K562 (cell line): Measurements from ENCODE around the gene UNC119. TPM values are rescaled to one million over a fixed set of nuclear protein-coding genes. Genes with fewer than 3 reads are reported as not detected.

ENCODE experiments used
- CREB3 ChIP-seq: fragments of 450-650 bp; conservative IDR thresholded peaks from 2 replicates; pipeline ENCODE4 v1.6.1; 2016; ENCODE audit warnings: missing genetic modification characterization, low read depth, mild to moderate bottlenecking, missing compliant biosample characterization, moderate library complexity
- FOXP4 ChIP-seq: sonication (generic); formaldehyde crosslinking; IDR thresholded peaks from 2 replicates; pipeline ENCODE4 v1.8.0; 2022; ENCODE audit warnings: mild to moderate bottlenecking, missing genetic modification reagents, borderline replicate concordance
- GABPA ChIP-seq: fragments of 200-800 bp; sonication (Bioruptor generic); conservative IDR thresholded peaks from 2 replicates; pipeline ENCODE4 v1.6.1; 2016; ENCODE audit warnings: low read depth, missing genetic modification characterization, missing compliant biosample characterization
- GTF2F1 ChIP-seq: IDR thresholded peaks from 2 replicates; pipeline ENCODE4 v1.6.1; 2011; ENCODE audit warnings: low read depth, low read length, improper control_type of control experiment
- HEY1 ChIP-seq: fragments of 250-450 bp; sonication (Bioruptor Pico); IDR thresholded peaks from 2 replicates; pipeline ENCODE4 v1.5.0; 2020; ENCODE audit warnings: mild to moderate bottlenecking, moderate library complexity, borderline replicate concordance
- MAFG ChIP-seq: fragments of 450-650 bp; conservative IDR thresholded peaks from 2 replicates; pipeline ENCODE4 v1.6.1; 2016; ENCODE audit warnings: missing genetic modification characterization, missing compliant biosample characterization
- NFIC ChIP-seq: fragments of 450-650 bp; IDR thresholded peaks from 2 replicates; pipeline ENCODE4 v1.6.1; 2017; ENCODE audit warnings: mild to moderate bottlenecking, inconsistent platforms
- PYGO2 ChIP-seq: fragments of 450-650 bp; IDR thresholded peaks from 2 replicates; pipeline ENCODE4 v1.6.1; 2016; ENCODE audit warnings: mild to moderate bottlenecking, missing genetic modification characterization, moderate library complexity, missing compliant biosample characterization
- RFX5 ChIP-seq: IDR thresholded peaks from 2 replicates; pipeline ENCODE4 v1.6.1; 2011; ENCODE audit warnings: low read depth, mild to moderate bottlenecking, improper control_type of control experiment, low read length
- SREBF1 ChIP-seq: fragments of 150-350 bp; IDR thresholded peaks from 2 replicates; pipeline ENCODE4 v1.6.1; 2014; ENCODE audit warnings: antibody characterized with exemption, low read depth, low read length, borderline replicate concordance
- TAF9B ChIP-seq: fragments of 450-650 bp; IDR thresholded peaks from 2 replicates; pipeline ENCODE4 v1.6.1; 2018; ENCODE audit warnings: mild to moderate bottlenecking; ENCODE audit not compliant: partially characterized antibody
- THAP12 ChIP-seq: fragments of 250-450 bp; sonication (Bioruptor Pico); IDR thresholded peaks from 2 replicates; pipeline ENCODE4 v1.9.0; 2021; ENCODE audit warnings: mild to moderate bottlenecking, inconsistent platforms
- ZNF253 ChIP-seq: fragments of 250-450 bp; sonication (Bioruptor Pico); conservative IDR thresholded peaks from 2 replicates; pipeline ENCODE4 v1.6.1; 2021; ENCODE audit warnings: mild to moderate bottlenecking
- ZNF41 ChIP-seq: fragments of 250-450 bp; sonication (Bioruptor Pico); conservative IDR thresholded peaks from 2 replicates; pipeline ENCODE4 v1.4.0; 2020; ENCODE audit warnings: mild to moderate bottlenecking
- ZNF583 ChIP-seq: fragments of 250-450 bp; sonication (Bioruptor Pico); IDR thresholded peaks from 2 replicates; pipeline ENCODE4 v1.4.0; 2020
- ZNF609 ChIP-seq: sonication (generic); formaldehyde crosslinking; IDR thresholded peaks from 2 replicates; pipeline ENCODE4 v1.8.1; 2023; ENCODE audit warnings: missing genetic modification reagents, mild to moderate bottlenecking, borderline replicate concordance
- ZNF79 ChIP-seq: fragments of 250-450 bp; sonication (Bioruptor Pico); IDR thresholded peaks from 2 replicates; pipeline ENCODE4 v1.4.0; 2020; ENCODE audit warnings: low read depth, mild to moderate bottlenecking, moderate library complexity
- polyA plus RNA-seq, 8 experiments: library from polyadenylated mRNA; depleted of rRNA in 4 of 8; stranded (reverse) in 5 of 8; unstranded in 3 of 8; fragments of >200 nt; fragmentation: Nextera tagmentation in 2 of 8; fragmentation: Illumina TruSeq in 1 of 8; extraction: Ambion mirVana in 2 of 8; extraction: Trizol in 1 of 8; gene quantifications; 2 replicates each; pipeline versions ENCODE4 v1.2.1 to v1.2.3, GENCODE V29; 2011 to 2014; ENCODE audit warnings: inconsistent platforms in 1 of 8, missing spikeins in 1 of 8
- total RNA-seq, 7 experiments: library from RNA; depleted of rRNA in 6 of 7; stranded (reverse); fragments of >200 nt in 6 of 7; fragmentation: Illumina TruSeq in 2 of 7; extraction: Trizol in 2 of 7; gene quantifications; 2 replicates each; pipeline versions ENCODE4 v1.2.1 to v1.2.3, GENCODE V29; 2011 to 2021; ENCODE audit warnings: low replicate concordance in 1 of 7

UNC119 gene
- total and polyA plus RNA-seq, 9 of the 15 experiments (the other 6 are each of a cell fraction or from before 2014, with no cell fraction given) = 0.37 to 47.7 (median 16.3) TPM

- TF ChIP-seq GTF2F1 (no peak), ZNF609 (CRISPR knock-in tag) (peak; percentile 87; the same call in 1 of the 2 replicates), ZNF41 (no peak), RFX5 (no peak), ZNF253 (CRISPR knock-in tag) (no peak), THAP12 (no peak), HEY1 (CRISPR knock-in tag) (no peak), TAF9B (no peak), ZNF79 (CRISPR knock-in tag) (no peak), ZNF583 (CRISPR knock-in tag) (peak; percentile 84; the same call in 1 of the 2 replicates), SREBF1 (no peak), FOXP4 (no peak), MAFG (tag) (no peak), PYGO2 (tag) (no peak), CREB3 (tag) (peak; percentile 78), NFIC (peak; percentile 96), GABPA (tag) (no peak)
Observed at GRCh38 chr17:28527181-28527681, 25.2 kb downstream of the UNC119 start (continued).
